ENCODE data around the gene RUNX1. TPM values are rescaled to one million over a fixed set of nuclear protein-coding genes. Genes with fewer than 3 reads are reported as not detected.

RUNX1 gene
- total and polyA plus RNA-seq, 2 of the 13 experiments (the other 11 are each of a cell fraction or from before 2014, with no cell fraction given), result 5.4 to 6.4 TPM

- TF ChIP-seq SP5 (CRISPR knock-in tag; IDR thresholded peaks at IDR 0.05; ENCODE audit: borderline replicate concordance, low read depth) (no peak), ZFP41 (CRISPR knock-in tag; IDR thresholded peaks at IDR 0.05; ENCODE audit: borderline replicate concordance) (no peak), POLR2G (IDR thresholded peaks at IDR 0.05; ENCODE audit: low read depth, low read length) (peak; percentile 55)
Measured at GRCh38 chr21:34771512-34772028, 277.5 kb downstream of the RUNX1 start (continued).

GRCh38 chr21:34770576-34770975 is 278.5 kb downstream of the RUNX1 start:
- Histone ChIP-seq H3K4me3 (replicated peaks in 1 of 3; ENCODE audit: insufficient read depth in 1 of 3, low read depth in 2 of 3, low read length in 3 of 3) (no peak overlapping the region), H3K27ac (ENCODE audit: extremely low read length, insufficient read depth, low read length) (no peak overlapping the region), H3K9me3 (ENCODE audit: low read length) (no peaks in the 10 kb centered on the region), H2AFZ (ENCODE audit: low read length) (no peak overlapping the region), H3K4me2 (ENCODE audit: low read depth, low read length) (no peak overlapping the region), H3K4me1 (ENCODE audit: insufficient read depth, low read length) (peaks cover 34% of the 10 kb centered on the region), H3K79me2 (ENCODE audit: insufficient read depth, low read length) (no peaks in the 10 kb centered on the region), H3K36me3 (replicated peaks in 1 of 2; ENCODE audit: control insufficient read depth in 1 of 2, insufficient read depth in 2 of 2, low read length in 2 of 2) (no peaks in the 10 kb centered on the region), H3K27me3 (ENCODE audit: control insufficient read depth in 1 of 2, insufficient read depth in 2 of 2, low read length in 2 of 2) (no peaks in the 10 kb centered on the region), H3K9ac (ENCODE audit: insufficient read depth, low read depth, low read length) (no peak overlapping the region), H4K20me1 (ENCODE audit: insufficient read depth, low read length) (no peaks in the 10 kb centered on the region)
- FAIRE-seq, result no peak
- no TSS peak for BruUV-seq (replicated peaks)
- in situ Hi-C loops (cut with HindIII; ENCODE audit: extremely low pct_ligation_motif_present, low pct_unique_long_range_greater_than_20kb), result no loop called here
- 98% methylated on average over 4 of the region's 4 CpGs for WGBS (ENCODE audit: low lambda C conversion rate)
- intact Hi-C loops (cut with micrococcal nuclease; ENCODE audit: unreplicated experiment), result no loop called here
- DNase-seq (ENCODE audit: low spot score), result no peak
- ATAC-seq, result no peak
- POLR2A ChIA-PET, result interaction anchor here (0.8 to 2.0 kb wide), 4 partner anchors 48 to 119 kb away, joined by 4 to 7 read pairs (median 4); no protein-coding TSS in a partner anchor
- CTCF ChIA-PET (ENCODE audit: low intra/inter-chr PET ratio, low total read pairs), result no interaction called here
- TF ChIP-seq NBN (conservative IDR thresholded peaks at IDR 0.05) (no peak), ZNF580 (CRISPR knock-in tag; IDR thresholded peaks at IDR 0.05; ENCODE audit: borderline replicate concordance, low read depth) (no peak), PHB2 (IDR thresholded peaks at IDR 0.05; ENCODE audit: partially characterized antibody) (no peak), MXD3 (CRISPR knock-in tag; IDR thresholded peaks at IDR 0.05) (no peak), CBX5 (CRISPR knock-in tag; IDR thresholded peaks at IDR 0.05; ENCODE audit: borderline replicate concordance) (no peak), SMARCE1 (IDR thresholded peaks at IDR 0.05; ENCODE audit: borderline replicate concordance) (no peak), FOXO1 (CRISPR knock-in tag; IDR thresholded peaks at IDR 0.05) (no peak), ZNF17 (CRISPR knock-in tag; IDR thresholded peaks at IDR 0.05) (no peak), PPARG (CRISPR knock-in tag; conservative IDR thresholded peaks at IDR 0.05) (no peak), SMAD3 (CRISPR knock-in tag; IDR thresholded peaks at IDR 0.05) (no peak), ZNF646 (CRISPR knock-in tag; IDR thresholded peaks at IDR 0.05) (no peak), MXI1 (IDR thresholded peaks at IDR 0.05; ENCODE audit: borderline replicate concordance, low read depth, low read length) (no peak), SP140L (CRISPR knock-in tag; IDR thresholded peaks at IDR 0.05; ENCODE audit: borderline replicate concordance) (no peak), ZNF468 (CRISPR knock-in tag; IDR thresholded peaks at IDR 0.05) (no peak), NR2C2 (CRISPR knock-in tag; IDR thresholded peaks at IDR 0.05; ENCODE audit: borderline replicate concordance) (no peak), SATB2 (CRISPR knock-in tag; IDR thresholded peaks at IDR 0.05) (no peak), MTF1 (CRISPR knock-in tag; IDR thresholded peaks at IDR 0.05) (no peak)

Measured in HepG2 (cell line).